Osteocyte (in vitro differentiated cells): Measurements from ENCODE around the gene STPG2. TPM values are rescaled to one million over a fixed set of nuclear protein-coding genes. Genes with fewer than 3 reads are reported as not detected.

Experiments used
- DNase-seq: peaks from one replicate; pipeline ENCODE4 v3.0.0; 2021; ENCODE audit warnings: mixed read lengths; ENCODE audit not compliant: unreplicated experiment; ENCODE audit errors: extremely low spot score
- H3K27ac Mint-ChIP-seq: one replicate; pipeline ENCODE4 v1.8.0; 2021; ENCODE audit warnings: mild to moderate bottlenecking, mixed read lengths; ENCODE audit not compliant: unreplicated experiment
- H3K27me3 Mint-ChIP-seq: one replicate; pipeline ENCODE4 v1.8.0; 2021; ENCODE audit warnings: mixed read lengths; ENCODE audit not compliant: unreplicated experiment
- H3K36me3 Mint-ChIP-seq: one replicate; pipeline ENCODE4 v1.8.0; 2021; ENCODE audit warnings: mixed read lengths; ENCODE audit not compliant: unreplicated experiment
- H3K4me1 Mint-ChIP-seq: one replicate; pipeline ENCODE4 v1.8.0; 2021; ENCODE audit warnings: mixed read lengths; ENCODE audit not compliant: unreplicated experiment
- H3K4me3 Mint-ChIP-seq: one replicate; pipeline ENCODE4 v1.8.0; 2021; ENCODE audit warnings: mild to moderate bottlenecking, moderate library complexity, mixed read lengths; ENCODE audit not compliant: unreplicated experiment
- H3K9me3 Mint-ChIP-seq: one replicate; pipeline ENCODE4 v1.8.0; 2021; ENCODE audit warnings: mixed read lengths; ENCODE audit not compliant: unreplicated experiment
- total RNA-seq: library from RNA; stranded (reverse); gene quantifications from 2 replicates; pipeline ENCODE4 v1.2.1, GENCODE V29; 2021
- TF ChIP-seq, protein P1 (sequence below): fragments of 200-600 bp; sonication (generic); IDR thresholded peaks from 2 replicates; pipeline ENCODE4 v1.5.0; 2021; ENCODE audit warnings: antibody characterized with exemption, mild to moderate bottlenecking, moderate library complexity

STPG2 gene
- total RNA-seq, 1 donor from 2014 or later, result not detected

DNA sequence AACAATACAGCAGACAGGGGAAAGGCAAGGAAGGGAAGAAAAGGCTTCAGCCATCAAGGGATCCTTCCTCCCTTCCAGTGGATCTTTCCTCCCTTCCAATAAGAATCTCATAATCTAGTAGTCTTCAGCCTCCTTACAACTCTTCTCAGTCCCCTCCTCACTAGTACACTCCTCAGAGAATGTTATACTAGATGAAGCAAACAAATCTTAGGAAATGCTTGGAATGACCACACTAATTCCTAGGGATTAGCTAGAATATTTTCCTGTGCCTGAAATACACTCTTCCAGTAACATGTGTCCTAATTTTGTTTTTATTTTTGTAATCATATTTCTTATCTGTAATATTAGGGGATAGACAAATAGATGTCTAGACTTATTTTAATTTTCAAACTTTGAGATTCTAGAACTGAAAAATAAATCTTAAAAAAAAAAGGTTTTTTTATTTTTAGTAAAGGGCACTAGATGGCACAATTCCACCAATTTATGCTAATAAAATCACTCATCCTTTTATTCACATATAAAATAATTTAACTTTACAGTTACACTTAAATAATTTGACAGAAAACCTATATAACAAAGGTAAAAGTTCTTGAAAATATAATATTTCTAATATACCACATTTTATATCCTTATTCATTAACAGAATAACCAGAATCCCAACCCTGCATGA, 7.0 kb upstream of the STPG2 start:
- Mint-ChIP-seq H3K4me3 (no peak overlapping the region), H3K4me1 (peaks cover 6% of the 10 kb centered on the region), H3K27ac (no peak overlapping the region), H3K27me3 (peaks cover 34% of the 10 kb centered on the region), H3K9me3 (no peaks in the 10 kb centered on the region), H3K36me3 (no peaks in the 10 kb centered on the region)
- TF ChIP-seq, protein P1, sequence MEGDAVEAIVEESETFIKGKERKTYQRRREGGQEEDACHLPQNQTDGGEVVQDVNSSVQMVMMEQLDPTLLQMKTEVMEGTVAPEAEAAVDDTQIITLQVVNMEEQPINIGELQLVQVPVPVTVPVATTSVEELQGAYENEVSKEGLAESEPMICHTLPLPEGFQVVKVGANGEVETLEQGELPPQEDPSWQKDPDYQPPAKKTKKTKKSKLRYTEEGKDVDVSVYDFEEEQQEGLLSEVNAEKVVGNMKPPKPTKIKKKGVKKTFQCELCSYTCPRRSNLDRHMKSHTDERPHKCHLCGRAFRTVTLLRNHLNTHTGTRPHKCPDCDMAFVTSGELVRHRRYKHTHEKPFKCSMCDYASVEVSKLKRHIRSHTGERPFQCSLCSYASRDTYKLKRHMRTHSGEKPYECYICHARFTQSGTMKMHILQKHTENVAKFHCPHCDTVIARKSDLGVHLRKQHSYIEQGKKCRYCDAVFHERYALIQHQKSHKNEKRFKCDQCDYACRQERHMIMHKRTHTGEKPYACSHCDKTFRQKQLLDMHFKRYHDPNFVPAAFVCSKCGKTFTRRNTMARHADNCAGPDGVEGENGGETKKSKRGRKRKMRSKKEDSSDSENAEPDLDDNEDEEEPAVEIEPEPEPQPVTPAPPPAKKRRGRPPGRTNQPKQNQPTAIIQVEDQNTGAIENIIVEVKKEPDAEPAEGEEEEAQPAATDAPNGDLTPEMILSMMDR, result peak; percentile 55
- no peak for DNase-seq

DNA sequence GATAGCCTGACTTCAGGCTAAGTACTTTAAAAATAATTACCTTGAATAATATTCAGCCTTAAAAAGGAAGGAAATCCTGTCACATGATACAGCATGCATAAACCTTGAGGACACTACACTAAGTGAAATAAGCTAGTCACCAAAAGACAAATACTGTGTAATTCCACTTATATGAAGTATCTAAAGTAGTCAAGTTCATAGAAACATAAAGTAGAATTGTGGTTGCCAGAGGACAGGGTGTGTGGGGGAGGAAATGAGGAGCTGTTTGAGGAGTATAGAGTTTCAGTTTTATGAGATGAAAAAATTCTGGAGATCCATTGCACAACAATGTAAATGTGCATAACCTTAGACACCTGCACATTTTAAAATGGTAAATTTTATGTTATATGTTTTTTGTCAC, 5.6 kb upstream of the STPG2 start:
- H3K4me1 Mint-ChIP-seq, result peaks cover 6% of the 10 kb centered on the region

DNA sequence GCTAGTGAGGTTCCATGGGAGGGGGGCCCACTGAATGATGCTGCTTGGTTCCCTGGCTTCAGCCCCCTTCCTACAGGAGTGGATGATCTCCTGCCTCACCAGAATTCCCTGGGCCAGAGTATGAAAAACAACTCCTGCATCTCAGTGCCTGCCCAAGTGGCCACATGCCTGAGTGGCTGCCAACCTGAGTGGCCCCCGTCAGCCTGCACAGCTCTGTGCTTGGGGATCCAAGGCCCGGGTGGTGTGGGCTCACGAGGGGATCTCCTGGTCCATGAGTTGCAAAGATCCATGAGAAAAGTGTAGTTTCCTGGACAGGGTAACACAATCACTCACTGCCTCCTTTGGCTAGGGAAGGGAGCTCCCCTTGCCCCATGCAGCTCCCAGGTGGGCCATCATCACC, 17.1 kb downstream of the STPG2 start:
- H3K4me3 Mint-ChIP-seq, result no peak overlapping the region
- H3K9me3 Mint-ChIP-seq, result peaks cover 12% of the 10 kb centered on the region
- no peaks in the 10 kb centered on the region for H3K4me1 Mint-ChIP-seq
- TF ChIP-seq, protein P1, result no peak
- H3K36me3 Mint-ChIP-seq, result no peaks in the 10 kb centered on the region
- no peak overlapping the region for H3K27ac Mint-ChIP-seq
- no peak for DNase-seq
- peaks cover 30% of the 10 kb centered on the region for H3K27me3 Mint-ChIP-seq

More for the DNA sequence above, 5.6 kb upstream of the STPG2 start:
- peaks cover 29% of the 10 kb centered on the region for H3K27me3 Mint-ChIP-seq
- no peak overlapping the region for H3K4me3 Mint-ChIP-seq
- no peak overlapping the region for H3K27ac Mint-ChIP-seq
- H3K9me3 Mint-ChIP-seq, result no peaks in the 10 kb centered on the region
- TF ChIP-seq, protein P1, result no peak
- DNase-seq, result no peak
- no peaks in the 10 kb centered on the region for H3K36me3 Mint-ChIP-seq

DNA sequence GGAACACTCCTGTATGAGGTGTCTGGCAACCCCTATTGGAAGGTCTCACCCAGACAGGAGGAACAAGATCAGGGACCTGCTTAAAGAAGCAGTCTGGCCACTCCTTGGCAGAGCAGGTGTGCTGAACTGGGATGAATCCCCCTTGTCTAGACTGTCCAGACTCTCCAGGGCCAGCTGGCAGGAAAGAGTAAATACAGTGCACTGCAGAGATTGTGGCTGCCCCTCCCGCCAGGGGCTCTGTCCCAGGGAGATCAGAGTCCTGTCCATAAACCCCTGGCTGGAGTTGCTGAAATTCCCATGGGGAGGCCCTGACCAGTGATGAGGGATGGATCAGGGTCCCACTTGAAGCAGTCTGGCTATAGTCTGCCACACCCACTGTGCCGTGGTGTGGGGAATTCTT, 17.7 kb downstream of the STPG2 start:
- peaks cover 26% of the 10 kb centered on the region for H3K27me3 Mint-ChIP-seq
- DNase-seq, result no peak
- TF ChIP-seq, protein P1, result no peak
- H3K9me3 Mint-ChIP-seq, result peaks cover 12% of the 10 kb centered on the region
- H3K27ac Mint-ChIP-seq, result no peak overlapping the region
- H3K4me1 Mint-ChIP-seq, result no peaks in the 10 kb centered on the region
- H3K4me3 Mint-ChIP-seq, result no peak overlapping the region
- H3K36me3 Mint-ChIP-seq, result no peaks in the 10 kb centered on the region

DNA sequence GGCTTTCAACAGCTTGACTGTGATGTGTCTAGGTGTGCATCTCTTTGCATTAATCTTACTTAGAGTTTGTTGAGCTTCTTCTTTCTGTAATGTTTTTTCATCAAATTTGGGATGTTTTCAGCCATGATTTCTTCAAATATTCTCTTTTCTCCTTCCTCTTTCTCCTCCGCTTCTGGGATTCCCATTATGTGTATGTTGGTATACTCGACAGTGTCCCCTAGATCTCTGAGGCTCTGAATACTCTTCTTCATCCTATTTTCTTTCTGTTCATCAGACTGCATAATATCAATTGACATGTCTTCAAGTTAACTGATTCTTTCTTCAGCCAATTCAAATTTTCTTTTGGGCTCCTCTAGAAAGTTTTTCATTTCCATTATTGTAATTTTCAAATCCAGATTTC, 25.9 kb downstream of the STPG2 start:
- DNase-seq, result no peak
- H3K27ac Mint-ChIP-seq, result no peak overlapping the region
- H3K36me3 Mint-ChIP-seq, result no peaks in the 10 kb centered on the region

More for the DNA sequence above, 25.9 kb downstream of the STPG2 start:
- H3K4me1 Mint-ChIP-seq, result no peaks in the 10 kb centered on the region
- peaks cover 6% of the 10 kb centered on the region for H3K9me3 Mint-ChIP-seq
- TF ChIP-seq, protein P1, result no peak
- H3K27me3 Mint-ChIP-seq, result peaks cover 16% of the 10 kb centered on the region
- no peak overlapping the region for H3K4me3 Mint-ChIP-seq
